Measurements from ENCODE around the gene EEF1G. TPM values are rescaled to one million over a fixed set of nuclear protein-coding genes. Genes with fewer than 3 reads are reported as not detected.

EEF1G gene
- total RNA-seq, 1 donor from 2014 or later = 899 TPM

- H3K4me1 ChIP-seq = peaks cover 39% of the 10 kb centered on the region
- intact Hi-C loops (cut with DNase I) = no loop called here
- peaks cover 72% of the 10 kb centered on the region for H3K36me3 ChIP-seq
- H3K27ac ChIP-seq = peak overlapping the region; percentile 86
- TF ChIP-seq, protein P1, sequence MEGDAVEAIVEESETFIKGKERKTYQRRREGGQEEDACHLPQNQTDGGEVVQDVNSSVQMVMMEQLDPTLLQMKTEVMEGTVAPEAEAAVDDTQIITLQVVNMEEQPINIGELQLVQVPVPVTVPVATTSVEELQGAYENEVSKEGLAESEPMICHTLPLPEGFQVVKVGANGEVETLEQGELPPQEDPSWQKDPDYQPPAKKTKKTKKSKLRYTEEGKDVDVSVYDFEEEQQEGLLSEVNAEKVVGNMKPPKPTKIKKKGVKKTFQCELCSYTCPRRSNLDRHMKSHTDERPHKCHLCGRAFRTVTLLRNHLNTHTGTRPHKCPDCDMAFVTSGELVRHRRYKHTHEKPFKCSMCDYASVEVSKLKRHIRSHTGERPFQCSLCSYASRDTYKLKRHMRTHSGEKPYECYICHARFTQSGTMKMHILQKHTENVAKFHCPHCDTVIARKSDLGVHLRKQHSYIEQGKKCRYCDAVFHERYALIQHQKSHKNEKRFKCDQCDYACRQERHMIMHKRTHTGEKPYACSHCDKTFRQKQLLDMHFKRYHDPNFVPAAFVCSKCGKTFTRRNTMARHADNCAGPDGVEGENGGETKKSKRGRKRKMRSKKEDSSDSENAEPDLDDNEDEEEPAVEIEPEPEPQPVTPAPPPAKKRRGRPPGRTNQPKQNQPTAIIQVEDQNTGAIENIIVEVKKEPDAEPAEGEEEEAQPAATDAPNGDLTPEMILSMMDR (IDR thresholded peaks at IDR 0.05) = no peak
- no peak overlapping the region for H3K4me3 ChIP-seq
- no peaks in the 10 kb centered on the region for H3K27me3 ChIP-seq (ENCODE audit: low read depth)
- H3K9me3 ChIP-seq = no peaks in the 10 kb centered on the region
- no peak for DNase-seq
- ATAC-seq = no peak
Measured at GRCh38 chr11:62577046-62577714, 3.5 kb upstream of the EEF1G start.

GRCh38 chr11:62575837-62576236, 2.1 kb upstream of the EEF1G start:
- H3K36me3 ChIP-seq = peaks cover 72% of the 10 kb centered on the region
- H3K4me1 ChIP-seq = peaks cover 52% of the 10 kb centered on the region
- intact Hi-C loops (cut with DNase I) = no loop called here
- H3K9me3 ChIP-seq = no peaks in the 10 kb centered on the region
- H3K27me3 ChIP-seq (ENCODE audit: low read depth) = no peaks in the 10 kb centered on the region
- H3K27ac ChIP-seq = peak overlapping the region; percentile 86
- TF ChIP-seq, protein P1 (IDR thresholded peaks at IDR 0.05) = no peak
- no peak overlapping the region for H3K4me3 ChIP-seq
- no peak for ATAC-seq
- DNase-seq = no peak

- Histone ChIP-seq H3K27ac (peak overlapping the region; percentile 86), H3K4me3 (peak overlapping the region; percentile 80), H3K9me3 (no peaks in the 10 kb centered on the region), H3K36me3 (peaks cover 72% of the 10 kb centered on the region), H3K4me1 (peaks cover 56% of the 10 kb centered on the region), H3K27me3 (ENCODE audit: low read depth) (no peaks in the 10 kb centered on the region)
- intact Hi-C loops (cut with DNase I) = no loop called here
- TF ChIP-seq, protein P1 (IDR thresholded peaks at IDR 0.05) = no peak
- ATAC-seq = no peak
- no peak for DNase-seq
Measured at GRCh38 chr11:62575156-62575555, 1.5 kb upstream of the EEF1G start.

GRCh38 chr11:62574363-62575071, 826 bp upstream of the EEF1G start:
- intact Hi-C loops (cut with DNase I) = no loop called here
- no peak for DNase-seq
- H3K27ac ChIP-seq = peak overlapping the region; percentile 86
- H3K27me3 ChIP-seq (ENCODE audit: low read depth) = no peaks in the 10 kb centered on the region
- H3K4me1 ChIP-seq = peaks cover 59% of the 10 kb centered on the region
- TF ChIP-seq, protein P1 (IDR thresholded peaks at IDR 0.05) = no peak
- peak overlapping the region; percentile 80 for H3K4me3 ChIP-seq
- peak; percentile 20 to 51 for ATAC-seq
- H3K9me3 ChIP-seq = no peaks in the 10 kb centered on the region
- peaks cover 73% of the 10 kb centered on the region for H3K36me3 ChIP-seq

- H3K36me3 ChIP-seq = peaks cover 73% of the 10 kb centered on the region
- intact Hi-C loops (cut with DNase I) = no loop called here
- H3K4me1 ChIP-seq = peaks cover 59% of the 10 kb centered on the region
- H3K4me3 ChIP-seq = peak overlapping the region; percentile 80
- no peak for DNase-seq
- TF ChIP-seq, protein P1 (IDR thresholded peaks at IDR 0.05) = no peak
- no peaks in the 10 kb centered on the region for H3K27me3 ChIP-seq (ENCODE audit: low read depth)
- ATAC-seq = peak in 1 of 2 donors; percentile 6
- H3K9me3 ChIP-seq = no peaks in the 10 kb centered on the region
- H3K27ac ChIP-seq = peak overlapping the region; percentile 78
Measured at GRCh38 chr11:62573006-62573591, 592 bp downstream of the EEF1G start.

Measured in lower lobe of right lung (tissue), 2 donors.